GM21390 (cell line): ENCODE results near the gene NMRK1.

Source experiments
- ATAC-seq: cut with Tn5 transposase; IDR thresholded peaks from one replicate; pipeline ENCODE4 v1.9.1; 2021; ENCODE audit not compliant: unreplicated experiment

Gene NMRK1

GRCh38 chr9:75102177-75102790 is 14.3 kb upstream of the NMRK1 start:
- ATAC-seq = no peak

GRCh38 chr9:75101004-75101588 is 13.1 kb upstream of the NMRK1 start:
- no peak for ATAC-seq

GRCh38 chr9:75096796-75097195 is 8.8 kb upstream of the NMRK1 start:
- no peak for ATAC-seq

- no peak for ATAC-seq
Measured at GRCh38 chr9:75092766-75093165, 4.8 kb upstream of the NMRK1 start.

GRCh38 chr9:75090579-75090978 is 2.6 kb upstream of the NMRK1 start:
- no peak for ATAC-seq

GRCh38 chr9:75089373-75089766 is 1.4 kb upstream of the NMRK1 start:
- no peak for ATAC-seq

GRCh38 chr9:75088646-75089372 is 854 bp upstream of the NMRK1 start:
- ATAC-seq = peak; percentile 36

- ATAC-seq = peak; percentile 18
Measured at GRCh38 chr9:75087289-75087823, 599 bp downstream of the NMRK1 start.

GRCh38 chr9:75086541-75087288 is 1.2 kb downstream of the NMRK1 start:
- no peak for ATAC-seq

- ATAC-seq = no peak
Measured at GRCh38 chr9:75085640-75086039, 2.3 kb downstream of the NMRK1 start.

GRCh38 chr9:75084081-75084672 is 3.8 kb downstream of the NMRK1 start:
- no peak for ATAC-seq

GRCh38 chr9:75083188-75083970 is 4.6 kb downstream of the NMRK1 start:
- ATAC-seq = no peak

- no peak for ATAC-seq
Measured at GRCh38 chr9:75081632-75082031, 6.3 kb downstream of the NMRK1 start.

GRCh38 chr9:75072895-75073294 is 15.1 kb downstream of the NMRK1 start:
- no peak for ATAC-seq

GRCh38 chr9:75071530-75072122 is 16.3 kb downstream of the NMRK1 start:
- ATAC-seq = peak; percentile 90

- no peak for ATAC-seq
Measured at GRCh38 chr9:75069171-75069570, 18.8 kb downstream of the NMRK1 start.

GRCh38 chr9:75067894-75068293 is 20.1 kb downstream of the NMRK1 start:
- no peak for ATAC-seq

GRCh38 chr9:75065510-75065909 is 22.4 kb downstream of the NMRK1 start:
- no peak for ATAC-seq

- ATAC-seq = no peak
Measured at GRCh38 chr9:75064307-75065025, 23.5 kb downstream of the NMRK1 start.
